ENCODE measurements around the gene GALNT18. TPM values are rescaled to one million over a fixed set of nuclear protein-coding genes. Genes with fewer than 3 reads are reported as not detected.

Gene GALNT18
- polyA plus RNA-seq, 3 donors, result 19.8 to 28.0 (median 23.6) TPM

- DNase-seq (ENCODE audit: extremely low read depth in 1 of 11, low read depth in 9 of 11, low spot score in 4 of 11), result no peak
Observed at GRCh38 chr11:11577932-11578911, 43.6 kb downstream of the GALNT18 start.

- DNase-seq (ENCODE audit: extremely low read depth in 1 of 11, low read depth in 9 of 11, low spot score in 4 of 11), result no peak
Observed at GRCh38 chr11:11577251-11577855, 44.5 kb downstream of the GALNT18 start.

- DNase-seq (ENCODE audit: extremely low read depth in 1 of 11, low read depth in 9 of 11, low spot score in 4 of 11), result no peak
Observed at GRCh38 chr11:11574373-11575287, 47.2 kb downstream of the GALNT18 start.

- DNase-seq (ENCODE audit: extremely low read depth in 1 of 11, low read depth in 9 of 11, low spot score in 4 of 11), result no peak
Observed at GRCh38 chr11:11572386-11572785, 49.4 kb downstream of the GALNT18 start.

- no peak for DNase-seq (ENCODE audit: extremely low read depth in 1 of 11, low read depth in 9 of 11, low spot score in 4 of 11)
Observed at GRCh38 chr11:11571893-11572292, 49.9 kb downstream of the GALNT18 start.

GRCh38 chr11:11570823-11571222, 51.0 kb downstream of the GALNT18 start:
- no peak for DNase-seq (ENCODE audit: extremely low read depth in 1 of 11, low read depth in 9 of 11, low spot score in 4 of 11)

DNA sequence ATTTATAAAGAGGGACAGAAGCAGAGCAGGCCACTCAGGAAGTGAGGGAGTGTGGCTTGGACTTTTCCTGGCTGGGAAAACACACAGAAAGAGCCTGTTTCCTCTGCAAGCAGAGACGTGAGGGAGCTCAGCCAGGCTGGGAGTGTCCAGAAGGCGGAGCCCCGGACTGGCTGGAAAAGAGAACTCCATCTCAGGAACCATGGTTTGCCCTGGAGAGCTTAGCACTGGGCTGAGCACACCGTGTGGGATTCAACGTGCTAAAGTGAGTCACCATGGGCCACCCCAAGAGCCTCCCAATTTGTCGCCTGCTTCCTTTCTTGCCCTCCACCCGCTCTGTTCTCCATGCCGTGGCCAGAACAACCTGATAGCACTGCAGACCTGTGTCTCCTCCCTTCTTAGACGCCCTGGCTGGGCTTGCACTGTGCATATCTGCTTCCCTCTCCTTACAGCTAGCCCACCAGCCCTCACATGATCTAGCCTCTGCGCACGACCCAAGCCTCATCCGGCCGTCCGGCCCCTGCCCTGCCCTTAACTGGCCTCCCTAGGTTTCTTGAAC, 51.8 kb downstream of the GALNT18 start:
- DNase-seq (ENCODE audit: extremely low read depth in 1 of 11, low read depth in 9 of 11, low spot score in 4 of 11), result peak in 2 of 11 donors; percentile 36 to 45

DNA sequence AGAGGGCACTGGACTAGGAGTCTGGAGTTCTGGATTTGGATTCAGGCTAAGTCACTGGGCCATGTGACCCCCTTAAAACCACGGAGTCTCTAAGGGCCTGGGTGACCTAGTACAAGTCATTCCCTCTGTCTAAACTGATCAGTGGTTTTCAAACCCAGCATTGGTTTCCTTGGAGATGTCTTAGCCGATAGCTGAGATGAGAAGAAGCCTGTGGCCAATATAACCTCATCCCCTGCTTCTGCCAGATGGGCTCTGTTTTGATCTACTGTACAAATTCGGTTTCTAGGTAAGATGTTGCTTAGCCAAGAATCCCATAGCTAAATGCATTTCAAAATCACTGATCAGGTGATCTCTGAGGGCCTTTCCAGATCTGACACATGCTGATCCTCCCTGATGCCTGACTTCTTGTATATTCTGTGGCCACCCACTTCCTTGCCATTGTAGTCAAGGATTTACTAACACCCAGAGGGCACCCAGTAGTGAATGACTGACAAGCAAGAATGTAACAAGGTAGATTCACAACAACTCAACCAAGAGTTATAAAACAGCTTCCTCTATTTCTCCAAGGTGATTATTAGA, 53.1 kb downstream of the GALNT18 start:
- DNase-seq (ENCODE audit: extremely low read depth in 1 of 11, low read depth in 9 of 11, low spot score in 4 of 11), result no peak

DNA sequence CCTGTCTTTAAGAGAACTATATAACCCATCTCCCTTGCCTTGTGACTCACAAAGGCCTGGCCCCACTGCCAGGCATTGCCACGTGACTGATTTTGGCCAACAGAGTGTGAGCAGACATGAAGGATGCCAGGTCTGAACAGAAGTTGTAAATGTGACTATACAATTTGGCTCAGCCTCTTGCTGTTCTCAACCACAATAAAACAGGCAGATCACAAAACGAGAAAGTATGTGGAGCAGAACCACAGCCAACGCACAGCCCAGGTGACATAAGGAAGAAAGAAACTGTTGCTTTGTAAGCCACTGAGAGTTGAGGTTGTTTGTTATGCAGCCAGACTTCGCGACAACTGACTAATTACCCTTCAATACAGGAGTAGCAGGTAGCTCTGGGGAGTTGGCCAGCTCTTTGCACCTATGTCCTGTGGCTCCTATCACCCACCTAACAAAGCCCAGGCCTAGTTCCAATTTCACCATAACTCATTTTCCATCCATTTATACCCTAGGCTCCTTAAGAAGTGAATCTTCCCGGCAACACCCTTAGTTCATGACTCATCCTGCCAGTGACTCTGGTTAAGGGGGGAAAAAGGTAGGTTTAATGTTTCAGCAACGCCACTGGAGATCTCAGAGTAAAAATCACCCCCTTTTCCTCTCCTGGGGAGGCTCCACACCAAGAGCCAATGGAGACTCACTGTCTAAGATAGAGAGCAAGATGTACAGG, 53.7 kb downstream of the GALNT18 start:
- no peak for DNase-seq (ENCODE audit: extremely low read depth in 1 of 11, low read depth in 9 of 11, low spot score in 4 of 11)

GRCh38 chr11:11565636-11566035, 56.2 kb downstream of the GALNT18 start:
- DNase-seq (ENCODE audit: extremely low read depth in 1 of 11, low read depth in 9 of 11, low spot score in 4 of 11), result no peak

DNA sequence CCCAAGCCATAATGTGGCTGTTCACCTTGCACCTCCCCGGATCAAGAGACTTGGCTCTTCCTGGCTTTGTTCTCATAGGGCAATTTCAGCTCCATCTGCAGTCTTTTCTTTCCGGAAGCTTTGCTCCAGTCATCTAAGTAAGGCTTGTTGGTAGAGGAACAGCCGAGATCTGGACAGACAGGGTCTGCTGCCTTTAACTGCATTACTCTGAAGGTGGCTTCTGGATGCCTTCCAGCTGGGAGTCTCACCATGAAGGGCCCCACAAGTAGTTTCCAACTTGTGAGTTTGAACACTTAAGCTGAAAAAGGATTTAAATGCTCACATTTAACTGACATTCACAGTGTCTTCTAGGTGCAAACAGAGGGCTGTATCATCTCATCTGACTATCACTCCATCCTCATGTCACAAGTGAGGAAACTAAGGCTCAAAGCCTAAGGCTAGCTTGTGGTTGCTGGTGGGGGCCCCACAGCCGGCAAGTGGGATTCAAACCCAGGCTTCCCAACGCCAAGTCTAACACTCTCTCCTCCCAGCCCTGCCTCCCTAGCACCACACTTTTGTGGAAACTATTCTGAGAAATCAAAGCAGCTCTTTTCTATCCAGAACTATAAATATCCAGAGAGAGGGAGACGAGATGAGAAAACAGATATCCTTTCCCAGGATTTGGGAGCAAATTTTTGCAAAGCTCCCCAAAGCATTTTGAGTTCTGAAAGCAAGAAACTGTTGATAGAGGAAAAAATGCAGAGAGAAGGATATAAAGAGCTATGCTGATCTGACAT, 58.4 kb downstream of the GALNT18 start:
- DNase-seq (ENCODE audit: extremely low read depth in 1 of 11, low read depth in 9 of 11, low spot score in 4 of 11), result peak in 1 of 11 donors; percentile 43

DNA sequence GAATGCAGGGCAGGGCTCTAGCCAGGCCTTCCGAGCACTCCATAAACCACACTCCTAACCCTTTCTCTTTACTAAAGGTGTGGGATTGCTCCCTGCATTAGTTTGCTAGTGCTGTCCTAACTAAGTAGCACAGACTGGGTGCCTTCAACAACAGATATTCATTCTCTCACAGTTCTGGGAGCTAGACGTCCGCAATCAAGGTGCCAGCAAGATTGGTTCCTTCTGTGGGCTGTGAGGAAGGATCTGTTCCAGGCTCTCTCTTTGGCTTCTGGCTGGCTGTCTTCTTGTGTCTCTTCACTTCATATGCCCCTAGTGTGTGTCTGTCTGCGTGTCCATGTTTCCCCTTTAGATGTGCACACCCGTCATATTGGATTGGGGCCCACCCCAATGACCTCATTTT, 59.8 kb downstream of the GALNT18 start:
- DNase-seq (ENCODE audit: extremely low read depth in 1 of 11, low read depth in 9 of 11, low spot score in 4 of 11), result no peak

DNA sequence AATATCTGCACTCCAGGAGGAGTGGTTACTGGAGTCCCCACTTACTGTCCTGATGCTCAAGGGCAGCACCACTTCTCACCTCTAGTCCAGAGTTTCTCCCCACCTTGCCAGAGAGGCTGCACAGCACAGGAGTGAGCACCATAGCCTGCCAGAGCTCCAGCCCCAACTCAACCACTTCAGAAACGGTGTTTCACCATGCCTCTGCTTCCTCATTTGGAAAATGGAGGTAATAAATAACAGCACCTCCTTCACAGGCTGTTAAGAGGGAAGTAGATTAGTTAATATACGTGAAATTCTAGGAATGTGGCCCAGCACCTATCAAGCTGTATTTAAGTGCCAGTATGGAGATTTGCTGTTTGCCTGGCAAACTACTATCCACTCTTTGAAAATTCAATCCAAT, 63.0 kb downstream of the GALNT18 start:
- DNase-seq (ENCODE audit: extremely low read depth in 1 of 11, low read depth in 9 of 11, low spot score in 4 of 11), result peak in 2 of 11 donors; percentile 37 to 41

DNA sequence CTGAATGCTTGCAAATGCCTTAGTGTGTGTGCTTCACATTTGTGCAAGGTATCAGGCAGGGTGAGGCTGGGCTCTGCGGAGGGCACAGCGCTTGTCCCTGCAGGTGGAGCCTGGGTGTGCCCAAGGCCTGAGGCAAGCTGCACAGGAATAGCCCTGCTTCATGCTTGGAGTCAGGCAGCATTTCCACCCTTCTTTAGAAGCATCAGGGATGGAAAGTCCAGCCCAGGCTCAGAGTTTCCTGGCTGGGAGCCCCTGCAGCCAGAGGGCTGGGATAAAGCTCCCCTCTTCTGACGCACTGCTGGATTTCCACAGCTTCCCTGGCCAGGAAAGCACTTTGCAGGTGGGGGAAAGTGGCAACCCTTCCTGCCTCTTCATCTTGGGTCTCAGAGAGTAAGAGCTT, 63.4 kb downstream of the GALNT18 start:
- no peak for DNase-seq (ENCODE audit: extremely low read depth in 1 of 11, low read depth in 9 of 11, low spot score in 4 of 11)

GRCh38 chr11:11555208-11555607, 66.6 kb downstream of the GALNT18 start:
- DNase-seq (ENCODE audit: extremely low read depth in 1 of 11, low read depth in 9 of 11, low spot score in 4 of 11), result peak in 10 of 11 donors; percentile 45 to 81 (median 61)

DNA sequence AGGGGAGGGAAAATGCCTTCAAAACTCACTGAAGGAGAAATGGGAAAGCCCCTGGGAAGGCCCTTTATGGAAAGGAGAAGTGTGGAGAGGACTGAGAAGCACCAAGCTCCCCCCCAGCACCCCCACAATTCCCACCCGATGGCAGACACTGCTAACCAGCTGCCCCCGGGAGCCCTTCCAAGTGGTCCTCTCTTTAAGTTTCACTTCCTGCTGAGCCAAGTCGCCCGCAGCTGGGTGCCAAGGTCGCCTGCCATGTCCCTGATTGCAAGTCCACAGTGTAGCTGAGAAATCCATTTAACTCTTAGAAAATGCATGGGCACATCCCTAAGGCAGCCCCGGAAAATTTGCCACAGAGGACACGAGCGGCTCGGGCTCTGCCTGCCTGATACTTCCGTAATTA, 68.2 kb downstream of the GALNT18 start:
- no peak for DNase-seq (ENCODE audit: extremely low read depth in 1 of 11, low read depth in 9 of 11, low spot score in 4 of 11)

DNA sequence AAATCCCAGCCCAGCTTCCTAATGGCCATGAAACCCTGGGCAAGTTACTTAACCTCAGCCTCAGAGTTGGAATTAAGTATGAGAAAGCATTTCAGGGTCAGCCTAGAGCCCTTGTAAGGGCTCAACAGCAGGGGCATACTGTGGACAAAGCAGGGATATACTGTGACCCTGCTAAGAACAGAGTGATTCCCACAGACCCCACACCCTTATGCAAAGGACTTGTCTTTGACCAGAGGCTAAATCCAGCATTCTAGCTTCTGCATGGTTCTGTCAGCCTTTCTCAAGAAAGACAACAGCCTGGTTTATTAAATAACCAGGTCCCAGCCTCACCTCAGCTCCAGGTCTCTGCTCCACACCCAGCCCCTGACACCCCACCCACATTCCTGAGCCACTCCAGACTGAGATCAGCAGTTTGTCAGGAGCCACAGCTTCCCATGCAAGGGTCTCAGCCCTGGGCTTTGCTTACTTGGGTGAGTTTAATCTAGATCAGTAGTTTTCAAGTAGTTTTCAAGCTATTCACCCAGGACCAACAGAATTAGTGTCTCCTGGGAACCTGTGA, 69.2 kb downstream of the GALNT18 start:
- peak in 1 of 11 donors; percentile 32 for DNase-seq (ENCODE audit: extremely low read depth in 1 of 11, low read depth in 9 of 11, low spot score in 4 of 11)

Measured in renal cortex interstitium (tissue), 11 donors.